Lung (tissue), 12 donors: ENCODE data around the gene GALNT1. TPM values are rescaled to one million over a fixed set of nuclear protein-coding genes. Genes with fewer than 3 reads are reported as not detected.

Experiments
- ATAC-seq: fragments of 200-7000 bp; cut with Tn5 transposase; one replicate; pipeline ENCODE4 v1.9.1; 2020; ENCODE audit warnings: moderate number of reproducible peaks; ENCODE audit not compliant: insufficient read depth, low FRiP score
- DNase-seq, 3 donors: peaks; one replicate each; pipeline ENCODE4 v3.0.0-alpha.2; 2013 to 2017
- H3K27ac ChIP-seq, 2 donors: one replicate each; pipeline ENCODE4 v1.5.1; 2013; ENCODE audit warnings: mild to moderate bottlenecking in 2 of 2, moderate library complexity in 2 of 2, control low read depth in 1 of 2, inconsistent platforms in 1 of 2, low read depth in 1 of 2, low read length in 1 of 2
- H3K27me3 ChIP-seq, 3 donors: one replicate each; pipeline ENCODE4 v1.5.1; 2013; ENCODE audit warnings: low read length in 2 of 3; ENCODE audit not compliant: control insufficient read depth in 3 of 3, insufficient read depth in 3 of 3
- H3K36me3 ChIP-seq, 4 donors: one replicate each; pipeline ENCODE4 v1.5.1; 2013; ENCODE audit warnings: low read length in 4 of 4, mild to moderate bottlenecking in 1 of 4, moderate library complexity in 1 of 4; ENCODE audit not compliant: control insufficient read depth in 4 of 4, insufficient read depth in 4 of 4
- H3K4me1 ChIP-seq, 5 donors: one replicate each; pipeline ENCODE4 v1.5.1; 2013; ENCODE audit warnings: low read length in 5 of 5, mild to moderate bottlenecking in 2 of 5, moderate library complexity in 1 of 5; ENCODE audit not compliant: control insufficient read depth in 5 of 5, insufficient read depth in 5 of 5
- H3K4me3 ChIP-seq: one replicate; pipeline ENCODE4 v1.5.1; 2013; ENCODE audit warnings: mild to moderate bottlenecking, control low read depth, moderate library complexity
- H3K9ac ChIP-seq, 2 donors: one replicate each; pipeline ENCODE4 v1.5.1; 2013; ENCODE audit warnings: low read length in 2 of 2, control low read depth in 1 of 2; ENCODE audit not compliant: insufficient read depth in 1 of 2
- H3K9me3 ChIP-seq, 4 donors: one replicate each; pipeline ENCODE4 v1.5.1; 2013; ENCODE audit warnings: low read length in 3 of 4, mild to moderate bottlenecking in 1 of 4, moderate library complexity in 1 of 4; ENCODE audit not compliant: control insufficient read depth in 4 of 4, insufficient read depth in 3 of 4
- CTCF ChIP-seq: IDR thresholded peaks from 2 replicates; pipeline ENCODE4 v1.5.1; 2012; ENCODE audit warnings: mild to moderate bottlenecking; ENCODE audit errors: control extremely low read depth, extremely low read depth
- WGBS, 2 donors: extraction: QIAGEN DNeasy Blood & Tissue Kit; methylation state at CpG; one replicate each; pipeline ENCODE4 v1.1.7; 2013; 5-methylcytosine and 5-hydroxymethylcytosine counted together
- polyA plus RNA-seq, 2 donors: library from polyadenylated mRNA; stranded (reverse); fragments of 200-250 nt; gene quantifications; one replicate each; pipeline ENCODE4 v1.2.1, GENCODE V29; 2013
- total RNA-seq, 2 donors: library from RNA; depleted of rRNA in 1 of 2; stranded (reverse); fragments of >200 nt in 1 of 2; gene quantifications; one replicate each; pipeline ENCODE4 v1.2.1, GENCODE V29; 2014 to 2021
- donor health status: control.
- donor health status: control.
- donor health status: Bipolar disorder and iron deficiency.
- donor health status: healthy.
- donor health status: DM: yes; HTN: yes; CAD: no.

Gene GALNT1
- total and polyA plus RNA-seq, 4 donors: 16.9 to 73.4 (median 46.8) TPM

GRCh38 chr18:35584735-35585134 is 3.2 kb downstream of the GALNT1 start:
- Histone ChIP-seq H3K9ac (no peak overlapping the region), H3K36me3 (no peaks in the 10 kb centered on the region), H3K4me3 (no peak overlapping the region), H3K9me3 (peaks cover 0 to 6% (median 3%) of the 10 kb centered on the region in 4 donors), H3K4me1 (peaks cover 0 to 17% (median 11%) of the 10 kb centered on the region in 5 donors), H3K27ac (no peak overlapping the region), H3K27me3 (no peaks in the 10 kb centered on the region)
- TF ChIP-seq CTCF: no peak
- ATAC-seq: no peak
- DNase-seq: no peak
- 93 to 97% methylated on average over 5 of the region's 5 CpGs for WGBS, 2 donors

- Histone ChIP-seq H3K9me3 (peaks cover 0 to 6% (median 3%) of the 10 kb centered on the region in 4 donors), H3K27ac (no peak overlapping the region), H3K4me3 (no peak overlapping the region), H3K36me3 (no peaks in the 10 kb centered on the region), H3K27me3 (no peaks in the 10 kb centered on the region), H3K9ac (no peak overlapping the region), H3K4me1 (peaks cover 0 to 15% (median 11%) of the 10 kb centered on the region in 5 donors)
- no peak for TF ChIP-seq CTCF
- WGBS, 2 donors: 100% methylated on average over 1 of the region's 1 CpG
- ATAC-seq (no peak), DNase-seq (no peak)
These were observed 4.1 kb downstream of the GALNT1 start for GRCh38 chr18:35585608-35586007.

- ATAC-seq (no peak), DNase-seq (no peak)
- H3K9me3 ChIP-seq: peaks cover 0 to 6% (median 3%) of the 10 kb centered on the region in 4 donors
- H3K27me3 ChIP-seq: no peaks in the 10 kb centered on the region
- H3K36me3 ChIP-seq: no peaks in the 10 kb centered on the region
- H3K4me1 ChIP-seq: peaks cover 0 to 20% (median 11%) of the 10 kb centered on the region in 5 donors
- no peak for TF ChIP-seq CTCF
- H3K27ac ChIP-seq: no peak overlapping the region
- WGBS, 2 donors: 94 to 95% methylated on average over 4 of the region's 4 CpGs
- no peak overlapping the region for H3K4me3 ChIP-seq
- H3K9ac ChIP-seq: no peak overlapping the region
These were observed 6.6 kb downstream of the GALNT1 start for GRCh38 chr18:35588122-35588521.

- H3K36me3 ChIP-seq: no peaks in the 10 kb centered on the region
- no peak for TF ChIP-seq CTCF
These were observed 7.5 kb downstream of the GALNT1 start for GRCh38 chr18:35588995-35589394.

More at GRCh38 chr18:35588995-35589394, 7.5 kb downstream of the GALNT1 start:
- DNase-seq: no peak
- peaks cover 0 to 17% (median 7%) of the 10 kb centered on the region in 5 donors for H3K4me1 ChIP-seq
- H3K9me3 ChIP-seq: peaks cover 0 to 6% (median 3%) of the 10 kb centered on the region in 4 donors
- no peak for ATAC-seq
- H3K27me3 ChIP-seq: no peaks in the 10 kb centered on the region
- no peak overlapping the region for H3K9ac ChIP-seq
- no peak overlapping the region for H3K4me3 ChIP-seq
- H3K27ac ChIP-seq: no peak overlapping the region
- WGBS, 2 donors: 87 to 91% methylated on average over 6 of the region's 6 CpGs
